ENCODE results near the gene AGO1.
"Not testable (repeated sequence)": the region's sequence is repeated elsewhere in the genome, so short reads cannot be mapped to it uniquely, and the experiment has no call there.

Gene AGO1

DNA sequence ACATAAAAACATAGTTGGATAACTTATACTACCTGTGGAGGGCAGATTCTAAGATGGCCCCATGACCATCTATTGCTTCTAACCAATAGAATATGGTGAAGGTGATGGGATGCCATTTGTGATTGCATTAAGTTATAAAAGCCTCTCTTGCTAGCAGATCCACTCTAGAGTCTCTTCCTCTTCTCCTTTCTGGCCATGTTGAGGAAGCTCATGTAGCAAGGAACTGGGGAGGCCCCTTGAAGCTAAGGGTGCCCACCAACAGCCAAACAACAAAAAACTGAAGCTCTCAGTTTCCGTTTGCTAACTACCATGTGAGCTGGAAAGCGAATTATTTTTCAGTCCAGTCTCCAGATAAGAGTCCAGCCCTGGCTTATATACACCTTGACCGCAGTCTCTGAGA, 16.0 kb upstream of the AGO1 start:
- Histone ChIP-seq H3K4me3 (ENCODE audit: low read depth in 1 of 2, low read length in 2 of 2) (no peak overlapping the region), H2AFZ (ENCODE audit: low read depth, low read length) (no peak overlapping the region), H3K9me3 (ENCODE audit: insufficient read depth, low read length, severe bottlenecking) (no peaks in the 10 kb centered on the region), H3K4me2 (ENCODE audit: insufficient read depth, low read length) (no peak overlapping the region), H3K4me1 (ENCODE audit: insufficient read depth, low read length) (no peaks in the 10 kb centered on the region), H3K36me3 (ENCODE audit: insufficient read depth, low read length) (no peaks in the 10 kb centered on the region), H3K9ac (ENCODE audit: low read depth, low read length) (no peak overlapping the region), H3K27ac (ENCODE audit: low read length) (no peak overlapping the region), H3K79me2 (ENCODE audit: insufficient read depth, low read length) (no peaks in the 10 kb centered on the region), H3K27me3 (ENCODE audit: insufficient read depth, low read length, poor library complexity) (no peaks in the 10 kb centered on the region), H4K20me1 (ENCODE audit: insufficient read depth, low read length) (no peaks in the 10 kb centered on the region)
- ATAC-seq (ENCODE audit: insufficient read depth, low read depth) (no peak), DNase-seq (no peak)
- no peak for TF ChIP-seq EZH2 (IDR thresholded peaks at IDR 0.05; ENCODE audit: borderline replicate concordance, low read depth, low read length, severe bottlenecking)
- TF ChIP-seq, protein P1, sequence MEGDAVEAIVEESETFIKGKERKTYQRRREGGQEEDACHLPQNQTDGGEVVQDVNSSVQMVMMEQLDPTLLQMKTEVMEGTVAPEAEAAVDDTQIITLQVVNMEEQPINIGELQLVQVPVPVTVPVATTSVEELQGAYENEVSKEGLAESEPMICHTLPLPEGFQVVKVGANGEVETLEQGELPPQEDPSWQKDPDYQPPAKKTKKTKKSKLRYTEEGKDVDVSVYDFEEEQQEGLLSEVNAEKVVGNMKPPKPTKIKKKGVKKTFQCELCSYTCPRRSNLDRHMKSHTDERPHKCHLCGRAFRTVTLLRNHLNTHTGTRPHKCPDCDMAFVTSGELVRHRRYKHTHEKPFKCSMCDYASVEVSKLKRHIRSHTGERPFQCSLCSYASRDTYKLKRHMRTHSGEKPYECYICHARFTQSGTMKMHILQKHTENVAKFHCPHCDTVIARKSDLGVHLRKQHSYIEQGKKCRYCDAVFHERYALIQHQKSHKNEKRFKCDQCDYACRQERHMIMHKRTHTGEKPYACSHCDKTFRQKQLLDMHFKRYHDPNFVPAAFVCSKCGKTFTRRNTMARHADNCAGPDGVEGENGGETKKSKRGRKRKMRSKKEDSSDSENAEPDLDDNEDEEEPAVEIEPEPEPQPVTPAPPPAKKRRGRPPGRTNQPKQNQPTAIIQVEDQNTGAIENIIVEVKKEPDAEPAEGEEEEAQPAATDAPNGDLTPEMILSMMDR (IDR thresholded peaks at IDR 0.05; ENCODE audit: borderline replicate concordance, extremely low read depth, low read length, poor library complexity, severe bottlenecking): no peak

DNA sequence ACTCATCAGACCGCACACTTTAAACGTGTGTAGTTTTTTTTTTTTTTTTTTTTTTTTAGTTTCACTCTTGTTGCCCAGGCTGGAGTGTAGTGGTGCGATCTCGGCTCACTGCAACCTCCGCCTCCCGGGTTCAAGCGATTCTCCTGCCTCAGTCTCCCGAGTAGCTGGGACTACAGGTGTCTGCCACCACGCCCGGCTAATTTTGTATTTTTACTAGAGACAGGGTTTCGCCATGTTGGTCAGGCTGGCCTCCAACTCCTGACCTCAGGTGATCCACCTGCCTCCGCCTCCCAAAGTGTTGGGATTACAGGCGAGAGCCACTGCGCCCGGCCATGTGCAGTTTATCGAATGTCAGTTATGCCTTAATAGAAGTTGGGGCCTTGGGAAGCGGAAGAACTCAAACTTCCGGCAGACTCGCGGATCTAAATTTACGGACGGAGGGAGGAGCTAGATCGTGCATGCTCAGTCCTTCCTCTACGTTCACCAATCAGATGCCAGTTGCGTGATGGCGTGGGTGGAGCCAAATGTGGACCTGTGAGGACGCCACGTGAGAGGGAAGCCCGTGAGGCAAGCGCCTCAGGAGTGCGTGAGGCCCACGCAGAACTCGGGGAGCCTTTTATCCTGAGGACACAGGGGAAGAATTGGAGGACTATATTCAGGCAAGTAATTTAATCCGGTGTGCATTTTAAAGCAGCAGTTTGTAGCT, 13.6 kb upstream of the AGO1 start:
- ATAC-seq (ENCODE audit: insufficient read depth, low read depth); H3K4me1 ChIP-seq (ENCODE audit: insufficient read depth, low read length); H3K4me2 ChIP-seq (ENCODE audit: insufficient read depth, low read length); H3K27ac ChIP-seq (ENCODE audit: low read length); H3K27me3 ChIP-seq (ENCODE audit: insufficient read depth, low read length, poor library complexity); H3K9me3 ChIP-seq (ENCODE audit: insufficient read depth, low read length, severe bottlenecking); H3K79me2 ChIP-seq (ENCODE audit: insufficient read depth, low read length); H4K20me1 ChIP-seq (ENCODE audit: insufficient read depth, low read length); H3K4me3 ChIP-seq (ENCODE audit: low read depth in 1 of 2, low read length in 2 of 2); DNase-seq; H3K9ac ChIP-seq (ENCODE audit: low read depth, low read length); H2AFZ ChIP-seq (ENCODE audit: low read depth, low read length); H3K36me3 ChIP-seq (ENCODE audit: insufficient read depth, low read length): not testable (repeated sequence)

DNA sequence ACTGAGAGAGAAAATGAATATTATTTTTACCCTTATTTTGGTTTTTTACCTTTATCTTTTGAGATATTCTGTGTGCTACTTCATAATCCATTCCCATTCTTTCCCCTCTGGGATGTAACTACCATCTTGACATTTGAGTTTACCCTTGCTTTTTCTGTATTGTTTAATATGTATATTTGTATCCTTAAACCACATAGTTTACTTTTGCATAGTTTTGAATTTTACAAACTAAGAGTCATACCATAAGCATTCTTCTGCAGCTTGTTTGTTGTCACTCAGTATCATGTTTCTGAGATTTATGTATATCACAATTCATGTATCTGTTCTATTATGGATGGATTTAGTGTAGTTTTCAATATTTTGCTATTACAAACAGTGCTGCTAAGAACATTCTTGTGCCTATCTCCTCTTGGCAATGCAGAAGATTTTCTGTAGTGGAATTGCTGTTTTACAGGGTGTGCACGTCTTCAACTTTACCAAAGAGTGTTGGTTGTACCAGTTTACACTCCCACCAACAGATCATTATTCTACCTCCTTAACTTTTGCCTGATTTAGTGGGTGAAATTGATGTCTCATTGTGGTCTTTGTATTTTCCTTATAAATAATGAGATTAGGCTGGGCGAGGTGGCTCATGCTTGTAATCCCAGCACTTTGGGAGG, 12.2 kb upstream of the AGO1 start:
- no peak for ATAC-seq (ENCODE audit: insufficient read depth, low read depth)
- no peak for TF ChIP-seq EZH2 (IDR thresholded peaks at IDR 0.05; ENCODE audit: borderline replicate concordance, low read depth, low read length, severe bottlenecking)
- TF ChIP-seq, protein P1 (IDR thresholded peaks at IDR 0.05; ENCODE audit: borderline replicate concordance, extremely low read depth, low read length, poor library complexity, severe bottlenecking): no peak

DNA sequence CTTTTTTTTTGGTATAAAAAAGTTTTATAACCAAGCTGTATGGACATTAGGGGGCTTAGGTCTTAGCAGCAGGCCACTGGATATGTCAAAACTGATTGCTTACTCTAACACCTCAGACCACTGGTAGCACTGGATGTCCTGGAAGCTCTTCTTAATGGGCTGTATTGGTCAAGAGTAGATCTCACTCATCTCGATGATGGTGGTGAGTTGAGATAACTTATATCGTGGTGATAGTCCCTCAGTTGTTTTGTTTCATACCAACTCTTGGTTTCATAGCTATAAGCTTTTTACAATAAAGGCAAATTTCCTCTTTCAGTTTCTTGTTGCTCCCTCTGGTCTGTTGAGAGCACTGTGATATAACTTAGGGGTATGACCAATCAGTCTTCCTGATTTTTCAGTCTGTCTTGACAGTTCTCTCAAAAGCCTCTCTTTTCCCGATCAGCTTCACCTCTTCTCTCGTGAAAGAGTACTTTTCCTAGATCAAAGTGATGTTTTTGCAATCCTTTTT, 9.7 kb upstream of the AGO1 start:
- H3K79me2 ChIP-seq (ENCODE audit: insufficient read depth, low read length): no peaks in the 10 kb centered on the region
- no peak overlapping the region for H3K9ac ChIP-seq (ENCODE audit: low read depth, low read length)
- no peaks in the 10 kb centered on the region for H3K4me1 ChIP-seq (ENCODE audit: insufficient read depth, low read length)
- H3K36me3 ChIP-seq (ENCODE audit: insufficient read depth, low read length): no peaks in the 10 kb centered on the region
- H3K27ac ChIP-seq (ENCODE audit: low read length): no peak overlapping the region
- H3K9me3 ChIP-seq (ENCODE audit: insufficient read depth, low read length, severe bottlenecking): no peaks in the 10 kb centered on the region
- ATAC-seq (ENCODE audit: insufficient read depth, low read depth) (no peak), DNase-seq (no peak)
- no peak overlapping the region for H2AFZ ChIP-seq (ENCODE audit: low read depth, low read length)
- no peaks in the 10 kb centered on the region for H4K20me1 ChIP-seq (ENCODE audit: insufficient read depth, low read length)
- H3K27me3 ChIP-seq (ENCODE audit: insufficient read depth, low read length, poor library complexity): no peaks in the 10 kb centered on the region
- TF ChIP-seq EZH2 (IDR thresholded peaks at IDR 0.05; ENCODE audit: borderline replicate concordance, low read depth, low read length, severe bottlenecking): no peak
- TF ChIP-seq, protein P1 (IDR thresholded peaks at IDR 0.05; ENCODE audit: borderline replicate concordance, extremely low read depth, low read length, poor library complexity, severe bottlenecking): no peak
- H3K4me2 ChIP-seq (ENCODE audit: insufficient read depth, low read length): no peak overlapping the region
- H3K4me3 ChIP-seq (ENCODE audit: low read depth in 1 of 2, low read length in 2 of 2): no peak overlapping the region

More for the DNA sequence above, 12.2 kb upstream of the AGO1 start:
- H3K4me3 ChIP-seq (ENCODE audit: low read depth in 1 of 2, low read length in 2 of 2): no peak overlapping the region
- no peak overlapping the region for H2AFZ ChIP-seq (ENCODE audit: low read depth, low read length)
- DNase-seq: no peak
- H4K20me1 ChIP-seq (ENCODE audit: insufficient read depth, low read length): no peaks in the 10 kb centered on the region
- no peaks in the 10 kb centered on the region for H3K27me3 ChIP-seq (ENCODE audit: insufficient read depth, low read length, poor library complexity)
- no peak overlapping the region for H3K4me2 ChIP-seq (ENCODE audit: insufficient read depth, low read length)
- H3K79me2 ChIP-seq (ENCODE audit: insufficient read depth, low read length): no peaks in the 10 kb centered on the region
- H3K36me3 ChIP-seq (ENCODE audit: insufficient read depth, low read length): no peaks in the 10 kb centered on the region
- H3K27ac ChIP-seq (ENCODE audit: low read length): no peak overlapping the region
- H3K9ac ChIP-seq (ENCODE audit: low read depth, low read length): no peak overlapping the region
- H3K4me1 ChIP-seq (ENCODE audit: insufficient read depth, low read length): no peaks in the 10 kb centered on the region
- no peaks in the 10 kb centered on the region for H3K9me3 ChIP-seq (ENCODE audit: insufficient read depth, low read length, severe bottlenecking)

DNA sequence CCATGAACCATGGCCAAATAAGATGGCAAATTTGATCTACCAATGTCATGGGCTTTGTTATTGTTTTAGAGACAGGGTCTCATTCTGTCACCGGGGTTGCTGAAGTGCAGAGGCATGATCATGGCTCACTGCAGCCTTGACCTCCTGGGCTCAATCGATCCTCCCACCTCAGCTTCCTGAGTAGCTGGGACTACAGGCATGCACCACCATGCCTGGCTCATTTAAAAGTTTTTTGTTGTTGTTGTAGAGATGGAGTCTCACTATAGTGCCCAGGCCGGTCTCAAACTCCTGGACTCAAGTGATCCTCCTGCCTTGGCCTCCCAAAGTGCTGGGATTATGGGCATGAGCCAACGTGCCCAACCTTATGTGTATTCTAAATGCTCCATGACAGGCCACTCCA, 8.9 kb upstream of the AGO1 start:
- not testable (repeated sequence) for H3K79me2 ChIP-seq (ENCODE audit: insufficient read depth, low read length); H3K9ac ChIP-seq (ENCODE audit: low read depth, low read length); H3K9me3 ChIP-seq (ENCODE audit: insufficient read depth, low read length, severe bottlenecking); H4K20me1 ChIP-seq (ENCODE audit: insufficient read depth, low read length); H2AFZ ChIP-seq (ENCODE audit: low read depth, low read length); H3K27ac ChIP-seq (ENCODE audit: low read length); H3K36me3 ChIP-seq (ENCODE audit: insufficient read depth, low read length); ATAC-seq (ENCODE audit: insufficient read depth, low read depth); H3K4me2 ChIP-seq (ENCODE audit: insufficient read depth, low read length); H3K4me1 ChIP-seq (ENCODE audit: insufficient read depth, low read length); DNase-seq; H3K27me3 ChIP-seq (ENCODE audit: insufficient read depth, low read length, poor library complexity); H3K4me3 ChIP-seq (ENCODE audit: low read depth in 1 of 2, low read length in 2 of 2)

Data from DND-41 (cell line).